K562 (cell line): ENCODE measurements around the gene USP48. TPM values are rescaled to one million over a fixed set of nuclear protein-coding genes. Genes with fewer than 3 reads are reported as not detected.

ENCODE experiments used
- ATF6 ChIP-seq: sonication (generic); formaldehyde crosslinking; IDR thresholded peaks from 2 replicates; pipeline ENCODE4 v1.4.0; 2020; ENCODE audit warnings: mild to moderate bottlenecking, missing genetic modification reagents
- BCL6 ChIP-seq: fragments of 250-450 bp; sonication (Bioruptor Pico); IDR thresholded peaks from 2 replicates; pipeline ENCODE4 v1.4.0; 2020
- DDX20 ChIP-seq: fragments of 450-650 bp; IDR thresholded peaks from 2 replicates; pipeline ENCODE4 v1.6.1; 2016; ENCODE audit warnings: missing genetic modification characterization, low read depth, mild to moderate bottlenecking, missing compliant biosample characterization, moderate library complexity
- GABPB2 ChIP-seq: fragments of 250-450 bp; sonication (Bioruptor Pico); conservative IDR thresholded peaks from 2 replicates; pipeline ENCODE4 v1.5.1; 2021; ENCODE audit warnings: mild to moderate bottlenecking
- HEY1 ChIP-seq: fragments of 250-450 bp; sonication (Bioruptor Pico); IDR thresholded peaks from 2 replicates; pipeline ENCODE4 v1.5.0; 2020; ENCODE audit warnings: mild to moderate bottlenecking, moderate library complexity, borderline replicate concordance
- HMGN3 ChIP-seq: IDR thresholded peaks from 2 replicates; pipeline ENCODE4 v1.6.1; 2011; ENCODE audit warnings: borderline replicate concordance, low read depth, mild to moderate bottlenecking, mixed read lengths, low read length; ENCODE audit not compliant: insufficient read length; ENCODE audit errors: extremely low read depth
- KHSRP ChIP-seq: fragments of 450-650 bp; IDR thresholded peaks from 2 replicates; pipeline ENCODE4 v1.6.1; 2017
- MED1 ChIP-seq: sonication (generic); formaldehyde crosslinking; IDR thresholded peaks from 2 replicates; pipeline ENCODE4 v1.8.1; 2023; ENCODE audit warnings: missing genetic modification reagents, borderline replicate concordance
- MNT ChIP-seq, 2 experiments: fragments of 450-650 bp; conservative IDR thresholded peaks; 2 replicates each; pipeline ENCODE4 v1.6.1; 2017; ENCODE audit warnings: mild to moderate bottlenecking in 2 of 2, moderate library complexity in 2 of 2
- NR1H2 ChIP-seq: sonication (generic); formaldehyde crosslinking; IDR thresholded peaks from 2 replicates; pipeline ENCODE4 v1.4.0; 2020; ENCODE audit warnings: mild to moderate bottlenecking, missing genetic modification reagents
- RBM39 ChIP-seq: fragments of 200-400 bp; formaldehyde crosslinking; optimal IDR thresholded peaks from 2 replicates; pipeline ENCODE3; 2018; ENCODE audit warnings: low read depth, low read length
- SMARCE1 ChIP-seq: fragments of 450-650 bp; IDR thresholded peaks from 2 replicates; pipeline ENCODE4 v1.7.1; 2016; ENCODE audit warnings: mild to moderate bottlenecking
- SRSF3 ChIP-seq: fragments of 200-400 bp; formaldehyde crosslinking; IDR thresholded peaks from 2 replicates; pipeline ENCODE4 v1.6.1; 2016; ENCODE audit warnings: mild to moderate bottlenecking, low read length, moderate library complexity; ENCODE audit not compliant: insufficient read depth
- ZBTB40 ChIP-seq, 2 experiments: fragments of 450-650 bp in 1 of 2; sonication (generic) in 1 of 2; formaldehyde crosslinking in 1 of 2; IDR thresholded peaks; 2 replicates each; pipeline versions ENCODE4 v1.7.1 to v1.9.0; 2016 to 2022; ENCODE audit warnings: inconsistent platforms in 1 of 2, mild to moderate bottlenecking in 1 of 2, missing genetic modification reagents in 1 of 2
- ZKSCAN1 ChIP-seq: fragments of 150-350 bp; IDR thresholded peaks from 2 replicates; pipeline ENCODE4 v1.6.1; 2016; ENCODE audit warnings: low read depth, low read length
- ZNF408 ChIP-seq: fragments of 250-450 bp; sonication (Bioruptor Pico); IDR thresholded peaks from 2 replicates; pipeline ENCODE4 v1.4.0; 2020; ENCODE audit warnings: low read depth, mild to moderate bottlenecking, moderate library complexity
- ZNF785 ChIP-seq: fragments of 250-450 bp; sonication (Bioruptor Pico); IDR thresholded peaks from 2 replicates; pipeline ENCODE4 v1.4.0; 2020; ENCODE audit warnings: mild to moderate bottlenecking
- polyA plus RNA-seq, 8 experiments: library from polyadenylated mRNA; depleted of rRNA in 4 of 8; stranded (reverse) in 5 of 8; unstranded in 3 of 8; fragments of >200 nt; fragmentation: Nextera tagmentation in 2 of 8; fragmentation: Illumina TruSeq in 1 of 8; extraction: Ambion mirVana in 2 of 8; extraction: Trizol in 1 of 8; gene quantifications; 2 replicates each; pipeline versions ENCODE4 v1.2.1 to v1.2.3, GENCODE V29; 2011 to 2014; ENCODE audit warnings: inconsistent platforms in 1 of 8, missing spikeins in 1 of 8
- total RNA-seq, 7 experiments: library from RNA; depleted of rRNA in 6 of 7; stranded (reverse); fragments of >200 nt in 6 of 7; fragmentation: Illumina TruSeq in 2 of 7; extraction: Trizol in 2 of 7; gene quantifications; 2 replicates each; pipeline versions ENCODE4 v1.2.1 to v1.2.3, GENCODE V29; 2011 to 2021; ENCODE audit warnings: low replicate concordance in 1 of 7

The USP48 gene
- total and polyA plus RNA-seq, 9 of the 15 experiments (the other 6 are each of a cell fraction or from before 2014, with no cell fraction given): 23.3 to 123 (median 106) TPM

GRCh38 chr1:21639594-21640041, 143.3 kb downstream of the USP48 start (continued):
- TF ChIP-seq ZBTB40 (IDR thresholded peaks at IDR 0.05) (no peak), ZBTB40 (CRISPR knock-in tag; IDR thresholded peaks at IDR 0.05) (no peak), HMGN3 (peak; percentile 72), RBM39 (no peak), DDX20 (tag) (no peak), BCL6 (CRISPR knock-in tag) (no peak), KHSRP (no peak), SMARCE1 (no peak), SRSF3 (no peak), ATF6 (CRISPR knock-in tag) (no peak), MED1 (CRISPR knock-in tag) (no peak), GABPB2 (CRISPR knock-in tag) (no peak), ZNF408 (no peak), ZKSCAN1 (0 out of 2 replicates have a peak, but pooled peaks have one; percentile 10), HEY1 (no peak), ZNF785 (no peak), MNT (conservative IDR thresholded peaks at IDR 0.05) (peak; percentile 20 to 56; a peak in 1 of 4 replicates), NR1H2 (CRISPR knock-in tag) (no peak)
